Activated naive CD4-positive, alpha-beta T cell treated with anti-CD3 and anti-CD28 coated beads for 36 hours (primary cell): Measurements from ENCODE around the gene RUSC1. TPM values are rescaled to one million over a fixed set of nuclear protein-coding genes. Genes with fewer than 3 reads are reported as not detected.

Experiments
- CTCF ChIA-PET: fragments of 350-600 bp; sonication (Branson Sonifier 250); formaldehyde crosslinking; loops from one replicate; lab custom pipeline; 2021; ENCODE audit warnings: antibody characterized with exemption; lab: Charles Lee
- DNase-seq: peaks from one replicate; pipeline ENCODE4 v3.0.0-alpha.2; 2020
- H3K27ac Mint-ChIP-seq: one replicate; pipeline ENCODE4 v1.8.0; 2021; ENCODE audit warnings: mild to moderate bottlenecking, mixed read lengths
- H3K27me3 Mint-ChIP-seq: one replicate; pipeline ENCODE4 v1.8.0; 2021; ENCODE audit warnings: low read depth, mixed read lengths
- H3K36me3 Mint-ChIP-seq: one replicate; pipeline ENCODE4 v1.8.0; 2021; ENCODE audit warnings: low read depth, mixed read lengths
- H3K4me1 Mint-ChIP-seq: one replicate; pipeline ENCODE4 v1.8.0; 2021; ENCODE audit warnings: low read depth, mixed read lengths
- H3K4me3 Mint-ChIP-seq: one replicate; pipeline ENCODE4 v1.8.0; 2021; ENCODE audit warnings: mild to moderate bottlenecking, moderate library complexity, mixed read lengths
- H3K9me3 Mint-ChIP-seq: one replicate; pipeline ENCODE4 v1.8.0; 2021; ENCODE audit warnings: mixed read lengths
- intact Hi-C: fragments of 100-400 bp; cut with micrococcal nuclease; formaldehyde crosslinking; loops from one replicate; pipeline ENCODE4 v1.15.1; 2023
- total RNA-seq, 2 experiments: library from RNA; stranded (reverse); gene quantifications; one replicate each; pipeline ENCODE4 v1.2.3, GENCODE V29; 2021

The RUSC1 gene, protein sequence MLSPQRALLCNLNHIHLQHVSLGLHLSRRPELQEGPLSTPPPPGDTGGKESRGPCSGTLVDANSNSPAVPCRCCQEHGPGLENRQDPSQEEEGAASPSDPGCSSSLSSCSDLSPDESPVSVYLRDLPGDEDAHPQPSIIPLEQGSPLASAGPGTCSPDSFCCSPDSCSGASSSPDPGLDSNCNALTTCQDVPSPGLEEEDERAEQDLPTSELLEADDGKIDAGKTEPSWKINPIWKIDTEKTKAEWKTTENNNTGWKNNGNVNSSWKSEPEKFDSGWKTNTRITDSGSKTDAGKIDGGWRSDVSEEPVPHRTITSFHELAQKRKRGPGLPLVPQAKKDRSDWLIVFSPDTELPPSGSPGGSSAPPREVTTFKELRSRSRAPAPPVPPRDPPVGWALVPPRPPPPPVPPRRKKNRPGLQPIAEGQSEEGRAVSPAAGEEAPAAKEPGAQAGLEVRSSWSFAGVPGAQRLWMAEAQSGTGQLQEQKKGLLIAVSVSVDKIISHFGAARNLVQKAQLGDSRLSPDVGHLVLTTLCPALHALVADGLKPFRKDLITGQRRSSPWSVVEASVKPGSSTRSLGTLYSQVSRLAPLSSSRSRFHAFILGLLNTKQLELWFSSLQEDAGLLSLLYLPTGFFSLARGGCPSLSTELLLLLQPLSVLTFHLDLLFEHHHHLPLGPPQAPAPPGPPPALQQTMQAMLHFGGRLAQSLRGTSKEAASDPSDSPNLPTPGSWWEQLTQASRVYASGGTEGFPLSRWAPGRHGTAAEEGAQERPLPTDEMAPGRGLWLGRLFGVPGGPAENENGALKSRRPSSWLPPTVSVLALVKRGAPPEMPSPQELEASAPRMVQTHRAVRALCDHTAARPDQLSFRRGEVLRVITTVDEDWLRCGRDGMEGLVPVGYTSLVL
- 10 to 100 TPM; 16.8 to 17.2 TPM for total RNA-seq

GRCh38 chr1:155320661-155321617, at the start of gene RUSC1:
Gene RUSC1 (plus strand): TSS chr1:155320894. CDS start chr1:155321774, 880 bp downstream.
- Mint-ChIP-seq H3K27ac (no peak within 1 kb of the TSS), H3K36me3 (peaks cover 14% of the 10 kb centered on the region), H3K27me3 (peaks cover 2% of the 10 kb centered on the region), H3K4me1 (peaks cover 39% of the 10 kb centered on the region), H3K9me3 (no peaks in the 10 kb centered on the region), H3K4me3 (peak within 1 kb of the TSS; percentile 58)
- peak; percentile 80 for DNase-seq
- CTCF ChIA-PET: interaction anchor here (0.5 to 9.5 kb wide), 6 partner anchors 10 to 408 kb away, joined by 3 to 118 read pairs (median 3); no protein-coding TSS in a partner anchor
- intact Hi-C loops: loop anchor here (5.0 kb wide), 1 partner anchor 129 kb away; no protein-coding TSS in a partner anchor

DNA sequence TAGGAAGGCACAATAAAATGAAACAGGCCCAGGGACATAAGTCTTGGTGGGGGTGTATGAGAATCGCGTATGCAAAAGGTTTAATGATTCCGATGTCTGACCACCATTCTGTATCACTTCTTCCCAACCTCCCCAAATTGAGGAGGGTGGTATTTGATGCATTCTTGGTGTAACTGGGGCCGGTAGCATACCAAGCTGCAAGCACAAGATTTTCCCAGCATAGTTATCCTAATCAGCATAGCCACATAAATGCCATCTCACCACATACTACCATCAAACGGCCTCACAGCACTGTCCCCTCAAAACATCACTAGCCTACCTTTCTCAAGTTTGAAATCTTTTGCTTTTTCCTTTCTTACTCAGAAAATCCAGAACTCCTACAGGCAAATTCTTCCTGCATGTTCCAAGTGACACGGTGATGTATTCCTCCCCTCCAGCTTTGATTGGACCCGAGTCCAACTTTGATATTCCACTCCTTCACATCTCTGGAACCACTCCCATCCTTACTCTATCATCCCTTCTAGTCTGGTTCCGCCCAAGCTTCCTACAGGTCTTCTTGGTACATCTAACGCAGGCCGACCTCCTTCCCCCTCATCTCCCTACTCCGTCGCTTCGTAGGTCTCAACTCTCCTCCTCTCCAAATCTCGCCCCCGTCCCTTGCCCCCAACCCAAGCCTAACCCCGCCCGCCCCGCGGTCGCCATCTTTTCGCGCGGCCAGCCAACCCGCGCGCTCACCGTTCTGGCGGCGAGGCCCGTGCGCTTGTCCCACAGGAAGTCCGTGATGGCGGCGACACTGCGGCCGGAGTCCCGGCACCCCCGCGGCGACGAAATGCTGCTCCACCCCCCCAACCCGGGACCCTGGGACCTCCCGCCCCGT, 48.0 kb upstream of the RUSC1 start:
- intact Hi-C loops: loop anchor here (1.0 to 10.0 kb wide), 9 partner anchors 10 to 702 kb away; partner anchors contain the start of genes ARHGEF2, ASH1L, ENTREP3 and FDPS
- H3K4me3 Mint-ChIP-seq: peak overlapping the region; percentile 94

DNA sequence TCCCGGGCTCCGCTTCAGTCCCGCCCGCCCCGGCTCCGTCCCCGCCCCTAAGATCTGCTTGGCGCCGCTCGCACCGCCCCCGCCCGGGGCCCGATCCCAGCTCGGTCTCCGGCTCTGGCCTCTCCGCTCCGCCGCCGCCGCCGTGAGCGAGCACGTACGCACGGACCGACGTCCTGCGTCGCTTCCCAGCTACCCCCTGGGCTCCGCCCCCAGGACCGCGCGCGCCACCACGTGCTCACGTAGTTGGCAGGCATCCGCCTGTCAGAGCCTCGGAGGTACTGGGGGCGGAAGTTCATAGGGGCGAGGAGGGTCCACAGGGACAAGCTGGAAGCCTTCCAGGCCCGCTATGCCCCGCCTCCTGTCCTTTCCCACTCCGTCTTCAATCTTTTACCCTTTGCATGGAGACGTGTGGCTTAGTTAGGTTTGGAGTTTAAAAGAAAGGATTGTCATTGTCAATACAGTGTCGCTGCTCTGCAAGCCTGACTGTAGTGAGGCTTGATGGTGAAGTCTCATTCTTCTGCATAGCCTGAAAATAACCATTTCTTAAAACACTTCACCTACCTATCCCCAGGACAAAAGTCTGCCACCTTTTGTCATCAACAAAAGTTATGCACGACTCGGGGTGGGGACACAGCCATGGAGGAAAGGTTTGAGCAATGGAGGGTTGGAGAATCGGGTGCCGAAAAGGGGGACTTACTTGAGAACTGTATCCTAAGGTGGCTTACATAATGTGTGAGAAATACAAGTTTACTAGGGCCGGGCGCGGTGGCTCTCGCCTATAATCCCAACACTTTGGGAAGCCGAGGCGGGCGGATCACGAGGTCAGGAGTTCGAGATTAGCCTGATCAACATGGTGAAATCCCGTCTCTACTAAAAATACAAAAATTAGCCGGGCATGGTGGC, 47.1 kb upstream of the RUSC1 start, which contains the start of gene CLK2:
Gene CLK2, minus strand, starts transcription at position 162 of the 903 bp plus-strand sequence. CDS start 2,527 bp downstream, outside the sequence.
- intact Hi-C loops: loop anchor here (1.0 to 10.0 kb wide), 9 partner anchors 11 to 701 kb away; partner anchors contain the start of genes ARHGEF2, ASH1L, ENTREP3 and FDPS
- H3K27me3 Mint-ChIP-seq: no peaks in the 10 kb centered on the region
- CTCF ChIA-PET: interaction anchor here (0.7 to 4.3 kb wide), 8 partner anchors 10 to 188 kb away, joined by 3 to 26 read pairs (median 4); partner anchors contain the start of gene FDPS
- peaks cover 43% of the 10 kb centered on the region for H3K4me1 Mint-ChIP-seq
- H3K4me3 Mint-ChIP-seq: peak within 1 kb of the TSS; percentile 94
- H3K36me3 Mint-ChIP-seq: peaks cover 28% of the 10 kb centered on the region
- H3K27ac Mint-ChIP-seq: peak within 1 kb of the TSS; percentile 93
- no peaks in the 10 kb centered on the region for H3K9me3 Mint-ChIP-seq
- peak; percentile 97 for DNase-seq

More for the DNA sequence above, 48.0 kb upstream of the RUSC1 start:
- no peak for DNase-seq
- Mint-ChIP-seq H3K36me3 (peaks cover 35% of the 10 kb centered on the region), H3K27ac (peak overlapping the region; percentile 93), H3K9me3 (no peaks in the 10 kb centered on the region), H3K27me3 (no peaks in the 10 kb centered on the region), H3K4me1 (peaks cover 42% of the 10 kb centered on the region)
- CTCF ChIA-PET: interaction anchor here (0.9 to 4.3 kb wide), 7 partner anchors 9 to 188 kb away, joined by 3 to 26 read pairs (median 4); partner anchors contain the start of gene FDPS

DNA sequence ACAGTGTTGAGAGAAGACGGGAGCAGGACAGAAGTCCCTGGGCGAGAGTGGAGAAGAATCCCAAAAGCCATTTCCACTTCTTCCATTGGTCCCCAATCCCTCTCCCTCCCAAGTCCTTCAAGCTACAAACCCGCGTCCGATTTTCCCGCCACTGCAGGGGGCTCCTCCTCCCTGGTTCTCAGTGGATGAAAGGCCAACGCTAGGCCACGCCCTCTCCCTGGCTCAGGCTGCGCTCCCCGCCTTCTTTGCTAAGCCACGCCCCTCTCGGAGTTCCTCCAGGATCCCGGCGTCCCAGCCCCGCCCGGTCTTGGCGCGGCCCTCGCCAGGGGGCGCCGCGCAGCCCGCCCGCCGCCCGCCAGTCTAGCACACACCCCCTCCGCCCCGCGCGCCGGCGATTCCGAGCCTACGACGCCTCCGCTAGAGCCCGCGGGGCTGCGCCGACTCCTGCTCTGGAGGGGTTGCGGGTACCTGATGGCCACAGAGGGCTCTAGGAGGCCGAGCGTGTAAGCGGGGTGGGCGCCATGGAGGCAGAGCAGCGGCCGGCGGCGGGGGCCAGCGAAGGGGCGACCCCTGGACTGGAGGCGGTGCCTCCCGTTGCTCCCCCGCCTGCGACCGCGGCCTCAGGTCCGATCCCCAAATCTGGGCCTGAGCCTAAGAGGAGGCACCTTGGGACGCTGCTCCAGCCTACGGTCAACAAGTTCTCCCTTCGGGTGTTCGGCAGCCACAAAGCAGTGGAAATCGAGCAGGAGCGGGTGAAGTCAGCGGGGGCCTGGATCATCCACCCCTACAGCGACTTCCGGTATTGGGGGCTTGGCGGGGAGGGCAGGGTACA, 43.4 kb upstream of the RUSC1 start, which contains the start of gene HCN3:
Gene HCN3, plus strand, starts transcription at position 394 of the 832 bp plus-strand sequence. Its CDS starts 128 bp downstream, at position 522.
- DNase-seq: peak; percentile 96
- H3K4me3 Mint-ChIP-seq: peak within 1 kb of the TSS; percentile 62
- H3K27me3 Mint-ChIP-seq: no peaks in the 10 kb centered on the region
- peaks cover 30% of the 10 kb centered on the region for H3K4me1 Mint-ChIP-seq
- H3K36me3 Mint-ChIP-seq: peaks cover 4% of the 10 kb centered on the region
- H3K27ac Mint-ChIP-seq: no peak within 1 kb of the TSS
- CTCF ChIA-PET: interaction anchor here (0.6 to 3.1 kb wide), 7 partner anchors 11 to 46 kb away, joined by 3 to 17 read pairs (median 4); no protein-coding TSS in a partner anchor
- intact Hi-C loops: loop anchor here (1.0 to 10.0 kb wide), 4 partner anchors 31 to 698 kb away; partner anchors contain the start of genes ARHGEF2, ASH1L and FDPS
- no peaks in the 10 kb centered on the region for H3K9me3 Mint-ChIP-seq

DNA sequence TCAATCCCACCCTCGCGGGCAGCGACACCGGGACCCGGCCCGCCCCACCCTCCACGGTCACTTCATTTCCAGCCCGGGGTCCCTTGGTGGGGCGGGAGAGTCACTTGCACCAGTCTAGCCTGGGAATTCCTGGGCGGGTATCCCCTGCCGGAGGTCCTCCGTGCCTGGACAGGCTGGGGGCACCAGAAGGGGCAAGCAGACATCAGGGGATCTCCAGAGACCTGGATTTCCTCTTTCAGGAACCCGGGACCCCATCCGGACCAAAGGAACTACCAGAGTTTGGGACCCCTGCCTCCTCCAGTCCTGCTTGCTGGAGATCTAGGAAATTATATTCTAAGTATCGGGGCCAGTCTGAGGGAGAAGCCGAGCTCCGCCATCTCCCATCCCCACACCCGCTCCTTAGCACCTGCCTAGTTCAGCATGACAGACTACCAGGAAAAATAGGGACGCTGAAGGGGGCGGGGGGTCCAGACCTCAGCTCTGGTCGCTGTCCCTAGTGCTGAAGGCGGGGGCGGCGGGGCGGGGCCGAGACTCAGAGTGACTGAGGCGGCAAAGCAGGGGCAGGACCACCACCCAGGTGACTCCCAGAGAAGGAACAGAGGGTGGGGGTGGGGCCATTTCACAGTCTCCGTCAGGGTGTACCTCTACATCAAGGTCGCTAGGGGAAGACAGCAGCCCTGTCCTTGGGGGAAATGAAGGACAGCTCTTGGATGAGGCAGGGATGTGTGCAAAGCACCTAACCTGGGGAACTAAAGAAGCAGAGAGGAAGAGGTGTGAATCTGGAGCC, 42.6 kb upstream of the RUSC1 start:
- peak; percentile 86 for DNase-seq
- CTCF ChIA-PET: interaction anchor here (0.6 to 2.3 kb wide), 4 partner anchors 10 to 323 kb away, joined by 3 to 14 read pairs (median 4); no protein-coding TSS in a partner anchor
- Mint-ChIP-seq H3K27ac (no peak overlapping the region), H3K4me3 (peak overlapping the region; percentile 62), H3K36me3 (no peaks in the 10 kb centered on the region), H3K9me3 (no peaks in the 10 kb centered on the region), H3K27me3 (no peaks in the 10 kb centered on the region), H3K4me1 (peaks cover 24% of the 10 kb centered on the region)
- intact Hi-C loops: loop anchor here (1.0 to 10.0 kb wide), 5 partner anchors 28 to 697 kb away; partner anchors contain the start of genes ARHGEF2, ASH1L and FDPS

- peak overlapping the region; percentile 62 for H3K4me3 Mint-ChIP-seq
- no peaks in the 10 kb centered on the region for H3K36me3 Mint-ChIP-seq
- no peak for DNase-seq
- H3K27me3 Mint-ChIP-seq: no peaks in the 10 kb centered on the region
- no peak overlapping the region for H3K27ac Mint-ChIP-seq
- CTCF ChIA-PET: interaction anchor here (0.6 to 2.3 kb wide), 5 partner anchors 10 to 323 kb away, joined by 3 to 14 read pairs (median 3); no protein-coding TSS in a partner anchor
- H3K9me3 Mint-ChIP-seq: no peaks in the 10 kb centered on the region
- intact Hi-C loops: loop anchor here (1.0 to 10.0 kb wide), 3 partner anchors 28 to 696 kb away; partner anchors contain the start of genes ARHGEF2 and ASH1L
- H3K4me1 Mint-ChIP-seq: peaks cover 19% of the 10 kb centered on the region
These were observed 42.0 kb upstream of the RUSC1 start for GRCh38 chr1:155278689-155279160.

DNA sequence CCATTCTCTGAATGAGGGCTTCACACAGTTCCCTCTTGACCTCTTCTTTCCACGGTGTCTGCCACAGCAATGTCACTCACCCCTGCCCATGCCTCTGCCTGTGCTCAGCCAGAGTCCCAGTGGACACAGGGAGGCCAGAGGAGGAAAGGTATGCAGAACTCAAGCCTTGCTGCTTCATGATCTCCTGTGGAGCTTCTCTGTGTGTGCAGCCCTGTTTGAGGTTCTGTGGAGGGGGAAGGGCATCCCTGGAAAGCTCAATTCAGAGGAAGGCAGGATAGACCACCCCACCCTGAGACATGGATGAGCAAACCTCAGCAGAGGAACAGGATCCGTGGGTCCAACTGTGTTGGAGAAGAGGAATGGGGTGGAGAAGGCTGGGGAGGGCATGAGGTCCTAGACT, 41.4 kb upstream of the RUSC1 start:
- no peak overlapping the region for H3K27ac Mint-ChIP-seq
- H3K9me3 Mint-ChIP-seq: no peaks in the 10 kb centered on the region
- H3K4me3 Mint-ChIP-seq: no peak overlapping the region
- no peaks in the 10 kb centered on the region for H3K27me3 Mint-ChIP-seq
- H3K4me1 Mint-ChIP-seq: peaks cover 17% of the 10 kb centered on the region
- CTCF ChIA-PET: interaction anchor here (0.9 to 2.3 kb wide), 5 partner anchors 9 to 45 kb away, joined by 3 to 14 read pairs (median 4); no protein-coding TSS in a partner anchor
- intact Hi-C loops: loop anchor here (10.0 kb wide), 2 partner anchors 286 to 696 kb away; partner anchors contain the start of genes ARHGEF2 and ASH1L
- no peaks in the 10 kb centered on the region for H3K36me3 Mint-ChIP-seq
- DNase-seq: no peak

DNA sequence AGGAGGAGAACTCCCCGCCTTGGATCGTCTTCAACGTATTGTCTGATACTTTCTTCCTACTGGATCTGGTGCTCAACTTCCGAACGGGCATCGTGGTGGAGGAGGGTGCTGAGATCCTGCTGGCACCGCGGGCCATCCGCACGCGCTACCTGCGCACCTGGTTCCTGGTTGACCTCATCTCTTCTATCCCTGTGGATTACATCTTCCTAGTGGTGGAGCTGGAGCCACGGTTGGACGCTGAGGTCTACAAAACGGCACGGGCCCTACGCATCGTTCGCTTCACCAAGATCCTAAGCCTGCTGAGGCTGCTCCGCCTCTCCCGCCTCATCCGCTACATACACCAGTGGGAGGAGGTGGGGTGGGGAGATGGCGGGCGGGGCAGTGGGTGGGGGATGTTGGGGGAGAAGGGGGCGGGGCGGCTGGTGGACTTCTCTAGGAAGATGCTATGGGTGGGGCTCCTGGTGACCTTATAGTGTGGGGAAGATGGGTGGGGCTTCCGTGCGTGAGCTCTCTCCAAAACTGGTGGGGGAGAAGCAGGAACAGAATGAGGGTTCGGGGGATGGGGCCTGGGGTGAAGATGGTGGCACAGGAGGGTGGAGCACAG, 38.1 kb upstream of the RUSC1 start:
- H3K9me3 Mint-ChIP-seq: no peaks in the 10 kb centered on the region
- intact Hi-C loops: no loop called here
- DNase-seq: no peak
- peaks cover 3% of the 10 kb centered on the region for H3K4me1 Mint-ChIP-seq
- CTCF ChIA-PET: no interaction called here
- H3K27ac Mint-ChIP-seq: no peak overlapping the region
- no peak overlapping the region for H3K4me3 Mint-ChIP-seq
- no peaks in the 10 kb centered on the region for H3K27me3 Mint-ChIP-seq
- H3K36me3 Mint-ChIP-seq: no peaks in the 10 kb centered on the region
